Occipital lobe (tissue), 2 donors: Measurements from ENCODE around the gene SH3RF1. TPM values are rescaled to one million over a fixed set of nuclear protein-coding genes. Genes with fewer than 3 reads are reported as not detected.
"Not testable (repeated sequence)": the region's sequence is repeated elsewhere in the genome, so short reads cannot be mapped to it uniquely, and the experiment has no call there.

Source experiments
- DNase-seq: peaks from one replicate; lab custom pipeline; 2025; lab: John Stamatoyannopoulos, UW
- total RNA-seq: library from RNA; depleted of rRNA; stranded (reverse); fragments of >200 nt; gene quantifications from one replicate; pipeline ENCODE4 v1.2.3, GENCODE V29; 2014

SH3RF1 gene
- total RNA-seq, 1 donor from 2014 or later = 8.1 TPM

GRCh38 chr4:169228076-169228475 lies 42.7 kb downstream of the SH3RF1 start:
- DNase-seq = no peak

GRCh38 chr4:169226565-169226964 lies 44.2 kb downstream of the SH3RF1 start:
- no peak for DNase-seq

- no peak for DNase-seq
Measured at GRCh38 chr4:169225812-169226211, 44.9 kb downstream of the SH3RF1 start.

- no peak for DNase-seq
Measured at GRCh38 chr4:169225058-169225751, 45.6 kb downstream of the SH3RF1 start.

GRCh38 chr4:169222761-169223160 lies 48.0 kb downstream of the SH3RF1 start:
- no peak for DNase-seq

GRCh38 chr4:169221662-169222061 lies 49.1 kb downstream of the SH3RF1 start:
- no peak for DNase-seq

GRCh38 chr4:169220854-169221411 lies 49.8 kb downstream of the SH3RF1 start:
- no peak for DNase-seq

- DNase-seq = no peak
Measured at GRCh38 chr4:169220447-169220846, 50.3 kb downstream of the SH3RF1 start.

GRCh38 chr4:169219440-169219839 lies 51.3 kb downstream of the SH3RF1 start:
- DNase-seq = no peak

GRCh38 chr4:169215656-169216055 lies 55.1 kb downstream of the SH3RF1 start:
- no peak for DNase-seq

GRCh38 chr4:169212981-169213380 lies 57.8 kb downstream of the SH3RF1 start:
- no peak for DNase-seq

- DNase-seq = no peak
Measured at GRCh38 chr4:169210504-169211118, 60.1 kb downstream of the SH3RF1 start.

GRCh38 chr4:169209388-169209883 lies 61.3 kb downstream of the SH3RF1 start:
- DNase-seq = no peak

- DNase-seq = no peak
Measured at GRCh38 chr4:169208516-169208915, 62.2 kb downstream of the SH3RF1 start.

- no peak for DNase-seq
Measured at GRCh38 chr4:169208090-169208455, 62.7 kb downstream of the SH3RF1 start.

- no peak for DNase-seq
Measured at GRCh38 chr4:169207436-169208089, 63.2 kb downstream of the SH3RF1 start.

- DNase-seq = no peak
Measured at GRCh38 chr4:169205744-169206080, 65.0 kb downstream of the SH3RF1 start.

GRCh38 chr4:169205075-169205743 lies 65.5 kb downstream of the SH3RF1 start:
- DNase-seq = no peak

GRCh38 chr4:169203891-169204290 lies 66.9 kb downstream of the SH3RF1 start:
- DNase-seq = no peak

GRCh38 chr4:169203278-169203677 lies 67.5 kb downstream of the SH3RF1 start:
- not testable (repeated sequence) for DNase-seq

GRCh38 chr4:169202878-169203277 lies 67.9 kb downstream of the SH3RF1 start:
- DNase-seq = no peak

- DNase-seq = no peak
Measured at GRCh38 chr4:169202145-169202699, 68.5 kb downstream of the SH3RF1 start.
